GM21390 (cell line): ENCODE results near the gene NKX1-1.
"Not testable (repeated sequence)": the region's sequence is repeated elsewhere in the genome, so short reads cannot be mapped to it uniquely, and the experiment has no call there.

Experiments used
- ATAC-seq: cut with Tn5 transposase; IDR thresholded peaks from one replicate; pipeline ENCODE4 v1.9.1; 2021; ENCODE audit not compliant: unreplicated experiment

NKX1-1 gene

DNA sequence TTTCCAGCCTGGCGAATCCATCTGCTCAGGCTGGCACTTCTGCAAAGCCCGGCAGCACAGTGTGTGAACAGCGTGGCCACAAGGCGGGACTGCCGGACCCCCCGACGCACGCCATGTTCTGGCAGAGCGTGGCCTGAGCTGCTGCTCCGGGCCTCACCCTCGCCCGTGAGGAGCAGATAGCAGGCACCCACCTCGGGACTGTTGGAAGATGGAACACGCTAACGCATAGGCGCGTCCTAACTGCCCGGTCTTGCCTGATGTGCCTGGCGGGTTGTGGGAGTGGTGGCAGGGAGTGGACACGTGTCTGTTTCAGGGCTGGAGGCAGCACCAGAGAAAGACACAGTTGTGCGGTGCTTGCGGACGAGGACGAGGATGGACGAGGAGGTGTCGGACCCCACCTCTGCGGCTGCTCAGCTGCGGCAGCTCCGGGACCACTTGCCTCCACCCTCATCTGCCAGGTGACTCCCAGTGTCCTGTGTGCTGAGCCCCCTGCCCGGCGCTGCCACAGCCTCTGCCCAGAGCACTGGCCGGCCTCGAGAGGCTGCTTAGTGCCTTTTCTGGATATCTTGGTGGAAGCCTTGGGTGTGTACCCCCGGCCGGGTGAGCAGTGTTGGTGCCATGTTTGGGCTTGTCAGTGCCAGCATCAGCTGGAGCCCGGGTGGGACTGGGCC lies 31.1 kb downstream of the NKX1-1 start:
- ATAC-seq, result no peak

DNA sequence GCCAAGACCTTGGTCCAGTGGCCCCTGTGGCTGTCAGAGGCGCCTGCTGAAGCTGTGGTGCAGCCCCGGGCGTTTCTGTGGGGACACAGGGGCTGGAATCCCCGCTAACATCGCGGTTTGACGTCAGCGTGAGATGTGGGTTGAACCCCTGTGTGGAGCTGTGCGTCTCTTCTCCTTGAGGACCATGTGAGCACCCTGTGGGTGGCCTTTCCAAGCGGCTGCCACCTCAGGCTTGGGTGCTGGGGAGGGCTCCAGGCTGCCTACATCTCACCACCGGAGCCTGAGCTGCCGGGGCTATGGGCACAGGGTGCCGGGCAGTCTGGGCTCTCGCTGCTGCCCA lies 31.6 kb downstream of the NKX1-1 start:
- no peak for ATAC-seq

- no peak for ATAC-seq
Measured at GRCh38 chr4:1373892-1374705, 32.1 kb downstream of the NKX1-1 start.

- not testable (repeated sequence) for ATAC-seq
Measured at GRCh38 chr4:1372576-1372975, 33.7 kb downstream of the NKX1-1 start.

DNA sequence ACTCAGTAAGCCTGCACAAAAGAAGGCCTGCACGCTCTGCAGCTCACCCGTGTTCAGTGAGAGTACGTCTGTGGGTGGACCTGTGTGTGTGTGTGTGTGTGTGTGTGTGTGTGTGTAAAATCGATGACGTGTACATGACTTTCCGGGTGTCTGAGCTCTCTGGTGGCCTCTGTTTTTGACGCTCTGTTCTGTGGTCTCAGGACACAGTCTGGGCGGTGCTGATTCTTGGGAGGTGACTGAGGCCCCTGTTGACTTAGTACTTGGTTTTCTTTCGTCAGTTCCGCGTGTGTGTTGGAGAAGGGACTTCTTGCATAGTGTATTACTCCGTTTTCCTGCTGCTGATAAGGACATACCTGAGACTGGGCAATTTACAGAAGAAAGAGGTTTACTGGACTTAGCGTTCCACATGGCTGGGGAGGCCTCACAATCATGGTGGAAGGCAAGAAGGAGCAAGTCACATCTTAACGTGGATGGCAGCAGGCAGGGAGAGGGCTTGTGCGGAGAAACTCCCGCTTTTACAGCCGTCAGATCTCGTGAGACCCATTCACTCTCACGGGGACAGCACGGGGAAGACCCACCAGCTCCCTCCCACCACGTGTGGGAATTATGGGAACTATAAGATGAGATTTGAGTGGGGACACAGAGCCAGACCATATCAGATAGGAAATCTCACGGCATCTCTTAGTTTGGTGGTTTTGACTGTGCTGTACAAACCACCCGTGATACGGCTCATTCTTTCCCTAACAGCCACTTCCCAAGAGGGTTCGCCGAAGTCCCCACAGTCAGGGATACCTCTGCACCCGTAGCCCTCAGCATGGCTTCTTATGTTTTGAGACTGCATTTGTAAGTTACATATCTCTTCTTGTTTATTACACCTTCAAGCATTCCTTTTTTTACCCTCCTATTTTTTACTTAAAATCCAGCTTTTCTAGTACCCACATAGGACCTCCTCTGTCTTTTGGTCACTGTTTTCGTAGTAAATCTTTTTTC lies 34.8 kb downstream of the NKX1-1 start:
- no peak for ATAC-seq

- no peak for ATAC-seq
Measured at GRCh38 chr4:1370321-1371124, 35.7 kb downstream of the NKX1-1 start.

- no peak for ATAC-seq
Measured at GRCh38 chr4:1369479-1370079, 36.7 kb downstream of the NKX1-1 start.

DNA sequence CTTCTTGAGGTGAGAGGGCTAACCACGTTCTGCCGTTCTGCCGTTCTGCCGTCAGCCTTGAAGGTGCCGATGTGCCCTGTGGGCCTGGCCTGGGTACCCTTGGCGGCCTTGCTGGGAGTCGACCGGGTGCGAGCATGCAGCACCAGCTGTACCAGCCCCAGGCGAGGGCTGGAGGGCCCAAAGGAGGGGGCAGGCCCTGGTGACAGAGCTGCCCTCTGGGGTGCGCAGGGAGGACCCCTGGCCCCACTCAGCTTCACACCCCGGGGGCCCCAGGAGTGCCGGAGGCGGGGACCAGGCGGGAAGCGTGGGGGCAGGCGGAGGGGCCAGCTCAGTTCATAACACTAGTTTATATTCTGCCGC lies 37.2 kb downstream of the NKX1-1 start:
- no peak for ATAC-seq

GRCh38 chr4:1368421-1369090 lies 37.7 kb downstream of the NKX1-1 start:
- ATAC-seq, result no peak

DNA sequence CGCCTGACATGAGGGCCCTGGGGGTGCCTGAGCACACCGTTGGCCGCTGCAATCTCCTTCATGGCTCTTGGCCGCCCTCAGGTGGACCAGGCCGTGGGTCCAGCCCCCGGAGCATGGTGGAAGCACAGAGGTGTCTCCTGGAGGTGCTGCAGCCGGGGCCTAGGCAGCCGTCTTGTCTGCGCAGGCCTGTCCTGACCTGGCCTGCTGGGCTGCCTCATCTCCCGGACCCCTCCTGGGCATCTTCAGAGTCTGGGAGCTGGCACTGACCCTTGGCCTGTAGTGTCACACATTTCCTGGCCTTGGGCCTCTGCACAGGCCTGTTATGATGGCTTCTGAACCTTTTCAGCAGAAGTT lies 38.3 kb downstream of the NKX1-1 start:
- ATAC-seq, result no peak

DNA sequence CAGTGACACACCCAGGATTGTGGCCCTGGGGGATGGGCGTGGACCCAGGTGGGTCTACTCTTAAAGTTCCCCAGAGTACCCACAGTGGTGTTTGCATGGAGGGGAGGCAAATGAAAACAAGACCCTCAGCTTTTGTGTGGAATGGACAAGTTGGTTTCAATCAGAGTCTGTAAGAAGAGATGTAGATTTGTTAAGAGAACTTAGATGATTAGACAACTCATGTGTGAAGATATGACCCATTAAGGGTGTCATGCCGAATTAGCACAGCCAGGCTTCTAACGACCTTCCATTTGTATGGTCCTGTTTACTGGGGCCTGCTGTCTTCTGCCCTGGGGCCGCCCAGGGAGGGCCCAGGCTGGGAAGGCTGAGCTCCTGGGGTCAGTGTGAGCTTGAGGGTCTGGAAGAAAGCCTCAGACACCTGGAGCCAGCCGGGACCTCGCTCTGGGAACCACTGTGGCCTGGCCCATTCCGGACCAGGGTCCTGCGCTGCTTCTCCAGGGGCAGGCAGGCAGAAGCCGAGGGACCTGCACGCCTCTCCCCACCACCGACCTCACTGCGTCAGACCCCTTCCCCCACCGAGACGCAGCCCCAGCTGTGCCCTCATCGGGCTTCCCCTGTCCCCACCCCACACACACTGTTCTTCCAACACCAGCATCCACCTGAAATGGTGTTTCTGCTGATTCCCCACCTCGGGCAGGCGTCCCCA lies 38.9 kb downstream of the NKX1-1 start:
- no peak for ATAC-seq

GRCh38 chr4:1366371-1367229 lies 39.6 kb downstream of the NKX1-1 start:
- no peak for ATAC-seq

GRCh38 chr4:1365271-1366178 lies 40.7 kb downstream of the NKX1-1 start:
- no peak for ATAC-seq

GRCh38 chr4:1364748-1365147 lies 41.5 kb downstream of the NKX1-1 start:
- no peak for ATAC-seq

GRCh38 chr4:1364217-1364616 lies 42.0 kb downstream of the NKX1-1 start:
- no peak for ATAC-seq

DNA sequence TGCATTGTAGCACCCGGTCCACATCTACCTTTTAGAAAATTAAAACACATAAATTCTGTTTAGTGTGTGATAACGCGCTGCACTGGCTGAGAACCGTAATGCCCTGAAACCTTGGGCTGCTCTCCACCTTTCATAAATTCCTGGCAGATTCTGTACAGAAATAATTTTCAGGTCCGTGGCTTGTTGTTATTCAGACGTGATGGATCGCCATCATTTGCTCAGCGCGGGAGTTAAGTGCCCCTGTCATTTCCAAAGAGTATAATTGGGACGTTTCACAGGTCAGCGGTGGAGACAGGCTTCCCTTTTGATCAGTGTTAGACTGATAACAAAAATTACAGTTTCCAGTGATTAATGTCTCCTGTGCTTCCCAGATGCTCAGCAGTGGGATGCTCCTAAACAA lies 42.7 kb downstream of the NKX1-1 start:
- ATAC-seq, result no peak

DNA sequence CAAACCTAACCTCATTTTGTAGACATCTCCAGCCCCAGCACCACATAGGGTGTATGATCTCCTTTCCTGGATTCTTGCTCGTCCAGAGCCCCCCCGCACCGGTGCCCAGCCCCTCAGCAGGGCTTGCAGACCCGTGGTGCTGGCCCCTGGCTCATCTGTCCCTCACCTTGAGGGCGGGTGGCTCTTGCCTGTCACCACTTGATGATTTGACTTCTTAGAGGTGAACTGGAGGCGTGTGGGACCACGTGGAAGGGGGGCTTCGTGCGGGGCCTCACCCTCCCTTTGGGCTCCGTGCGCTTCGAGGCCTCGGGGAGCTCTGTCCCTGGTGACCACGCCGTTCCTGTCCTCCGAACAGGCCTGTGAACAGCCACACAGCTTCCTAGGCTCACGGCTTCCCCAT lies 43.7 kb downstream of the NKX1-1 start:
- ATAC-seq, result no peak
